Loucy (cell line): ENCODE results near the gene TSSK2.

Experiments
- H2AFZ ChIP-seq: fragments of 200-600 bp; sonication (generic); 2 replicates; pipeline ENCODE4 v1.6.0; 2016; ENCODE audit warnings: antibody characterized with exemption, mild to moderate bottlenecking, low read length, moderate library complexity
- H3F3A ChIP-seq: fragments of 200-600 bp; 2 replicates; pipeline ENCODE4 v1.6.0; 2016; ENCODE audit warnings: antibody characterized with exemption, low read depth, mild to moderate bottlenecking
- H3K27me3 ChIP-seq: fragments of 200-600 bp; sonication (generic); 2 replicates; pipeline ENCODE4 v1.6.1; 2014; ENCODE audit warnings: low read length, mild to moderate bottlenecking; ENCODE audit not compliant: insufficient read depth, poor library complexity, severe bottlenecking
- H3K36me3 ChIP-seq: fragments of 200-600 bp; sonication (generic); 2 replicates; pipeline ENCODE4 v1.6.1; 2016; ENCODE audit warnings: low read length; ENCODE audit not compliant: insufficient read depth
- H3K4me1 ChIP-seq: fragments of 200-600 bp; sonication (generic); 2 replicates; pipeline ENCODE4 v1.5.1; 2014; ENCODE audit warnings: low read length, mild to moderate bottlenecking; ENCODE audit not compliant: insufficient read depth, poor library complexity, severe bottlenecking
- H3K4me2 ChIP-seq: fragments of 200-600 bp; sonication (generic); 2 replicates; pipeline ENCODE4 v1.6.0; 2014; ENCODE audit warnings: antibody characterized with exemption, low read length, low read depth, mild to moderate bottlenecking; ENCODE audit not compliant: poor library complexity, severe bottlenecking
- H3K4me3 ChIP-seq: fragments of 200-600 bp; sonication (generic); 2 replicates; pipeline ENCODE4 v1.5.1; 2014; ENCODE audit warnings: low read length, mild to moderate bottlenecking, mixed read lengths; ENCODE audit not compliant: poor library complexity, severe bottlenecking
- H3K79me2 ChIP-seq: fragments of 200-600 bp; sonication (generic); 2 replicates; pipeline ENCODE4 v1.6.1; 2014; ENCODE audit warnings: low read length; ENCODE audit not compliant: insufficient read depth
- H3K9ac ChIP-seq: fragments of 200-600 bp; sonication (generic); 2 replicates; pipeline ENCODE4 v1.6.0; 2014; ENCODE audit warnings: mild to moderate bottlenecking, low read depth, low read length, moderate library complexity; ENCODE audit not compliant: poor library complexity, severe bottlenecking
- H3K9me2 ChIP-seq: fragments of 200-600 bp; sonication (generic); replicated peaks from 2 replicates; pipeline ENCODE4 v1.6.1; 2016; ENCODE audit warnings: low read depth, low read length, mixed read lengths
- H3K9me3 ChIP-seq: fragments of 200-600 bp; sonication (generic); 2 replicates; pipeline ENCODE4 v1.6.1; 2014; ENCODE audit warnings: mild to moderate bottlenecking, antibody characterized with exemption, low read length, low read depth; ENCODE audit not compliant: insufficient read depth
- H4K20me1 ChIP-seq: fragments of 200-600 bp; sonication (generic); 2 replicates; pipeline ENCODE4 v1.6.0; 2014; ENCODE audit warnings: antibody characterized with exemption, low read length, mild to moderate bottlenecking; ENCODE audit not compliant: insufficient read depth, poor library complexity, severe bottlenecking
- CTCF ChIP-seq: fragments of 200-600 bp; sonication (generic); conservative IDR thresholded peaks from 2 replicates; pipeline ENCODE4 v1.5.1; 2014; ENCODE audit warnings: mild to moderate bottlenecking, antibody characterized with exemption, low read length
- EZH2phosphoT487 ChIP-seq: fragments of 200-600 bp; IDR thresholded peaks from 2 replicates; pipeline ENCODE4 v1.6.1; 2018; ENCODE audit warnings: antibody characterized with exemption, mild to moderate bottlenecking, moderate library complexity, borderline replicate concordance

TSSK2 gene

GRCh38 chr22:19133561-19133960 lies 2.5 kb downstream of the TSSK2 start:
- H3K4me3 ChIP-seq, result no peak overlapping the region
- H3F3A ChIP-seq, result no peaks in the 10 kb centered on the region
- no peaks in the 10 kb centered on the region for H4K20me1 ChIP-seq
- peaks cover 6% of the 10 kb centered on the region; the same call in 1 of the 2 replicates for H3K36me3 ChIP-seq
- no peak overlapping the region for H3K9ac ChIP-seq
- TF ChIP-seq EZH2phosphoT487, result no peak
- no peak for TF ChIP-seq CTCF
- H3K27me3 ChIP-seq, result no peaks in the 10 kb centered on the region
- no peaks in the 10 kb centered on the region for H3K9me2 ChIP-seq
- no peaks in the 10 kb centered on the region for H3K9me3 ChIP-seq
- no peak overlapping the region for H3K4me2 ChIP-seq
- H2AFZ ChIP-seq, result no peak overlapping the region
- H3K79me2 ChIP-seq, result no peaks in the 10 kb centered on the region
- no peaks in the 10 kb centered on the region for H3K4me1 ChIP-seq

GRCh38 chr22:19134176-19134831 lies 3.2 kb downstream of the TSSK2 start:
- Histone ChIP-seq H3K27me3 (no peaks in the 10 kb centered on the region), H4K20me1 (no peaks in the 10 kb centered on the region)

GRCh38 chr22:19134874-19135273 lies 3.8 kb downstream of the TSSK2 start:
- H3K9ac ChIP-seq, result no peak overlapping the region
- TF ChIP-seq EZH2phosphoT487 (no peak), CTCF (no peak)
- no peaks in the 10 kb centered on the region for H3K9me2 ChIP-seq
- H3K79me2 ChIP-seq, result no peaks in the 10 kb centered on the region
- no peaks in the 10 kb centered on the region for H4K20me1 ChIP-seq
- no peaks in the 10 kb centered on the region for H3K9me3 ChIP-seq
- peaks cover 16% of the 10 kb centered on the region; the same call in 1 of the 2 replicates for H3K36me3 ChIP-seq
- no peaks in the 10 kb centered on the region for H3K4me1 ChIP-seq
- H3K4me2 ChIP-seq, result no peak overlapping the region
- no peak overlapping the region for H2AFZ ChIP-seq
- no peaks in the 10 kb centered on the region for H3K27me3 ChIP-seq
- H3K4me3 ChIP-seq, result no peak overlapping the region
- no peaks in the 10 kb centered on the region for H3F3A ChIP-seq

More at GRCh38 chr22:19134176-19134831, 3.2 kb downstream of the TSSK2 start:
- Histone ChIP-seq H3K4me2 (no peak overlapping the region), H3K4me3 (no peak overlapping the region), H3K4me1 (no peaks in the 10 kb centered on the region), H3K9ac (no peak overlapping the region), H3K9me3 (no peaks in the 10 kb centered on the region), H2AFZ (no peak overlapping the region), H3K79me2 (no peaks in the 10 kb centered on the region), H3K9me2 (no peaks in the 10 kb centered on the region), H3F3A (no peaks in the 10 kb centered on the region), H3K36me3 (peaks cover 12% of the 10 kb centered on the region; the same call in 1 of the 2 replicates)
- TF ChIP-seq EZH2phosphoT487 (no peak), CTCF (no peak)
